B cell (primary cell): Measurements from ENCODE around the gene PLEKHG3. TPM values are rescaled to one million over a fixed set of nuclear protein-coding genes. Genes with fewer than 3 reads are reported as not detected.

Source experiments
- ATAC-seq: fragments of 200-7000 bp; cut with Tn5 transposase; one replicate; pipeline ENCODE4 v1.10.0; 2021; ENCODE audit warnings: low read depth, mild to moderate bottlenecking, moderate number of reproducible peaks, moderate library complexity
- CTCF ChIA-PET: fragments of 350-600 bp; sonication (Branson Sonifier 250); formaldehyde crosslinking; loops from one replicate; lab custom pipeline; 2021; ENCODE audit warnings: antibody characterized with exemption, inconsistent platforms; lab: Charles Lee
- POLR2A ChIA-PET: fragments of 350-600 bp; sonication (Branson Sonifier 250); formaldehyde crosslinking; loops from one replicate; lab custom pipeline; 2021; ENCODE audit warnings: antibody characterized with exemption; lab: Charles Lee
- DNase-seq: peaks from one replicate; pipeline ENCODE4 v3.0.0; 2013
- H2AFZ ChIP-seq: 2 replicates; pipeline ENCODE4 v1.6.1; 2012; ENCODE audit warnings: mild to moderate bottlenecking, low read depth, low read length; ENCODE audit not compliant: insufficient read depth, poor library complexity, severe bottlenecking
- H3K27ac ChIP-seq, 2 donors: 1 replicate in 1 of 2; 2 replicates in 1 of 2; pipeline ENCODE4 v1.5.1; 2012 to 2013; ENCODE audit warnings: low read length in 2 of 2, mild to moderate bottlenecking in 2 of 2, moderate library complexity in 1 of 2
- H3K27me3 ChIP-seq, 4 experiments: fragments of 200-600 bp in 1 of 4; sonication (generic) in 1 of 4; replicated peaks in 1 of 4; 1 replicate in 2 of 4; 2 replicates in 2 of 4; pipeline versions ENCODE4 v1.6.1 to v1.7.0; 2013 to 2016; ENCODE audit warnings: low read length in 3 of 4, mild to moderate bottlenecking in 2 of 4, mixed read lengths in 1 of 4, moderate library complexity in 1 of 4; ENCODE audit not compliant: insufficient read depth in 4 of 4, control insufficient read depth in 3 of 4; ENCODE audit errors: control extremely low read depth in 1 of 4
- H3K36me3 ChIP-seq, 2 experiments: replicated peaks in 1 of 2; 1 replicate in 1 of 2; 2 replicates in 1 of 2; pipeline versions ENCODE4 v1.6.1 to v1.7.1; 2013; ENCODE audit warnings: low read length in 1 of 2; ENCODE audit not compliant: insufficient read depth in 2 of 2, control insufficient read depth in 1 of 2; ENCODE audit errors: control extremely low read depth in 1 of 2, extremely low read depth in 1 of 2
- H3K4me1 ChIP-seq, 2 donors: fragments of 200-600 bp in 1 of 2; sonication (generic) in 1 of 2; 1 replicate in 1 of 2; 2 replicates in 1 of 2; pipeline versions ENCODE4 v1.5.1 to v1.6.1; 2013 to 2017; ENCODE audit warnings: low read length in 2 of 2; ENCODE audit not compliant: control insufficient read depth in 2 of 2, insufficient read depth in 2 of 2
- H3K4me2 ChIP-seq: replicated peaks from 2 replicates; pipeline ENCODE3; 2012; ENCODE audit warnings: mild to moderate bottlenecking, low read depth, low read length; ENCODE audit not compliant: poor library complexity, severe bottlenecking
- H3K4me3 ChIP-seq, 5 experiments: fragments of 200-600 bp in 1 of 5; sonication (generic) in 1 of 5; 1 replicate in 3 of 5; 2 replicates in 2 of 5; pipeline versions ENCODE4 v1.5.1 to v1.7.0; 2011 to 2016; ENCODE audit warnings: low read length in 4 of 5, mild to moderate bottlenecking in 4 of 5, low read depth in 2 of 5, control low read depth in 1 of 5, moderate library complexity in 1 of 5; ENCODE audit not compliant: insufficient read depth in 1 of 5; ENCODE audit errors: control extremely low read depth in 1 of 5, extremely low read depth in 1 of 5
- H3K79me2 ChIP-seq: fragments of 200-600 bp; sonication (generic); one replicate; pipeline ENCODE4 v1.6.0; 2016; ENCODE audit warnings: low read length; ENCODE audit not compliant: control insufficient read depth, insufficient read depth
- H3K9ac ChIP-seq: fragments of 200-600 bp; sonication (generic); 2 replicates; pipeline ENCODE4 v1.6.1; 2017; ENCODE audit warnings: mild to moderate bottlenecking, low read length, moderate library complexity
- H3K9me3 ChIP-seq, 3 donors: one replicate each; pipeline versions ENCODE4 v1.6.1 to v1.7.1; 2013; ENCODE audit warnings: low read length in 2 of 3; ENCODE audit not compliant: control insufficient read depth in 2 of 3, insufficient read depth in 1 of 3; ENCODE audit errors: control extremely low read depth in 1 of 3
- H4K20me1 ChIP-seq: 2 replicates; pipeline ENCODE4 v1.6.0; 2012; ENCODE audit warnings: mild to moderate bottlenecking, low read length; ENCODE audit not compliant: insufficient read depth, control insufficient read depth, poor library complexity, severe bottlenecking
- H3K27ac Mint-ChIP-seq: one replicate; pipeline ENCODE4 v1.8.0; 2021; ENCODE audit warnings: mixed read lengths
- H3K27me3 Mint-ChIP-seq: one replicate; pipeline ENCODE4 v1.8.0; 2021; ENCODE audit warnings: mixed read lengths
- H3K4me1 Mint-ChIP-seq: one replicate; pipeline ENCODE4 v1.8.0; 2021; ENCODE audit warnings: mixed read lengths
- H3K4me3 Mint-ChIP-seq: one replicate; pipeline ENCODE4 v1.8.0; 2021; ENCODE audit warnings: mixed read lengths
- H3K9me3 Mint-ChIP-seq: one replicate; pipeline ENCODE4 v1.8.0; 2022; ENCODE audit warnings: mixed read lengths; ENCODE audit not compliant: insufficient read depth
- CTCF ChIP-seq: fragments of 200-600 bp; IDR thresholded peaks from one replicate; pipeline ENCODE4 v1.8.0; 2022; ENCODE audit warnings: antibody characterized with exemption, mild to moderate bottlenecking
- EZH2 ChIP-seq: IDR thresholded peaks from 2 replicates; pipeline ENCODE4 v1.6.1; 2012; ENCODE audit warnings: borderline replicate concordance, low read depth, mild to moderate bottlenecking, moderate library complexity, low read length; ENCODE audit not compliant: insufficient read depth, poor library complexity, severe bottlenecking
- WGBS: methylation state at CpG from one replicate; pipeline ENCODE4 v1.1.5; 2013; ENCODE audit warnings: missing lambda C conversion rate; ENCODE audit not compliant: insufficient coverage; 5-methylcytosine and 5-hydroxymethylcytosine counted together
- intact Hi-C: fragments of 100-400 bp; cut with micrococcal nuclease; formaldehyde crosslinking; loops from one replicate; pipeline ENCODE4 v1.10.0; 2022
- polyA plus RNA-seq: library from polyadenylated mRNA; depleted of rRNA; stranded (reverse); fragments of >200 nt; gene quantifications from 2 replicates; pipeline ENCODE4 v1.2.3, GENCODE V29; 2012
- total RNA-seq, 2 donors: library from RNA; stranded (reverse); fragments of 120-200 nt in 1 of 2; gene quantifications; 1 replicate in 1 of 2; 2 replicates in 1 of 2; pipeline versions ENCODE4 v1.2.3 to v1.2.4, GENCODE V29; 2013 to 2022

PLEKHG3 gene
- total and polyA plus RNA-seq, 2 donors (not counting 1 experiment from before 2014, with no cell fraction given) = 0.12 to 0.25 TPM

GRCh38 chr14:64704743-64705380 is 638 bp downstream of the PLEKHG3 start:
- Histone ChIP-seq H3K9ac (peak overlapping the region; percentile 51), H3K79me2 (no peaks in the 10 kb centered on the region), H3K4me1 (peaks cover 51% of the 10 kb centered on the region in 2 donors), H3K27me3 (peaks cover 0 to 49% (median 30%) of the 10 kb centered on the region in 4 experiments), H3K27ac (no peak overlapping the region), H3K36me3 (no peaks in the 10 kb centered on the region), H3K4me3 (peak overlapping the region in 4 of 5 experiments; percentile 22 to 56 (median 42)), H4K20me1 (no peaks in the 10 kb centered on the region), H2AFZ (peak overlapping the region; percentile 62), H3K4me2 (peak overlapping the region; percentile 88), H3K9me3 (peaks cover 0 to 3% (median 0%) of the 10 kb centered on the region in 3 donors)
- ATAC-seq (no peak), DNase-seq (peak; percentile 29)
- Mint-ChIP-seq H3K27me3 (peaks cover 59% of the 10 kb centered on the region), H3K9me3 (no peaks in the 10 kb centered on the region), H3K4me1 (peaks cover 47% of the 10 kb centered on the region), H3K27ac (no peak overlapping the region), H3K4me3 (peak overlapping the region; percentile 75)
- WGBS = 4% methylated on average over 41 of the region's 51 CpGs
- POLR2A ChIA-PET = no interaction called here
- TF ChIP-seq CTCF (no peak), EZH2 (peak; percentile 31)
- CTCF ChIA-PET = interaction anchor here (1.2 kb wide), 1 partner anchor 60 kb away, joined by 3 read pairs; no protein-coding TSS in a partner anchor
- intact Hi-C loops = no loop called here
